Astrocyte (in vitro differentiated cells and primary cell): ENCODE results near the gene CACNA1A. TPM values are rescaled to one million over a fixed set of nuclear protein-coding genes. Genes with fewer than 3 reads are reported as not detected.

Experiments used
- DNase-seq: peaks from one replicate; pipeline ENCODE4 v3.0.0-alpha.2; 2010; ENCODE audit warnings: low read depth
- FAIRE-seq: peaks from 2 replicates; lab custom pipeline; 2011; peaks lifted over from hg19 to GRCh38; lab: Jason Lieb, UNC
- H2AFZ ChIP-seq: 2 replicates; pipeline ENCODE4 v1.6.0; 2012; ENCODE audit warnings: low read depth, low read length, inconsistent platforms
- H3K27ac ChIP-seq: 2 replicates; pipeline ENCODE4 v1.5.1; 2011; ENCODE audit warnings: low read depth, low read length, inconsistent platforms
- H3K27me3 ChIP-seq: 2 replicates; pipeline ENCODE4 v1.6.0; 2011; ENCODE audit warnings: low read length, inconsistent platforms; ENCODE audit not compliant: insufficient read depth
- H3K36me3 ChIP-seq: 2 replicates; pipeline ENCODE4 v1.5.1; 2011; ENCODE audit warnings: low read length, inconsistent platforms; ENCODE audit not compliant: insufficient read depth
- H3K4me1 ChIP-seq: 2 replicates; pipeline ENCODE4 v1.5.1; 2011; ENCODE audit warnings: low read length, inconsistent platforms; ENCODE audit not compliant: insufficient read depth
- H3K4me2 ChIP-seq: 2 replicates; pipeline ENCODE4 v1.6.0; 2012; ENCODE audit warnings: low read length, inconsistent platforms
- H3K4me3 ChIP-seq: 2 replicates; pipeline ENCODE4 v1.5.1; 2011; ENCODE audit warnings: low read depth, mild to moderate bottlenecking, low read length, inconsistent platforms; ENCODE audit not compliant: insufficient read depth
- H3K79me2 ChIP-seq: 2 replicates; pipeline ENCODE4 v1.6.0; 2012; ENCODE audit warnings: mild to moderate bottlenecking, low read length, inconsistent platforms; ENCODE audit not compliant: insufficient read depth
- H3K9ac ChIP-seq: 2 replicates; pipeline ENCODE4 v1.6.0; 2012; ENCODE audit warnings: mild to moderate bottlenecking, low read length, inconsistent platforms
- H3K9me3 ChIP-seq: 2 replicates; pipeline ENCODE4 v1.5.1; 2012; ENCODE audit warnings: low read depth, mild to moderate bottlenecking, low read length, inconsistent platforms; ENCODE audit not compliant: insufficient read depth
- H4K20me1 ChIP-seq: 2 replicates; pipeline ENCODE4 v1.6.0; 2012; ENCODE audit warnings: low read length, inconsistent platforms; ENCODE audit not compliant: insufficient read depth
- H3K27ac Mint-ChIP-seq: one replicate; pipeline ENCODE4 v1.8.0; 2021; ENCODE audit warnings: mild to moderate bottlenecking, mixed read lengths; ENCODE audit not compliant: unreplicated experiment
- H3K27me3 Mint-ChIP-seq: one replicate; pipeline ENCODE4 v1.8.0; 2021; ENCODE audit warnings: low read depth, mixed read lengths; ENCODE audit not compliant: unreplicated experiment
- H3K36me3 Mint-ChIP-seq: one replicate; pipeline ENCODE4 v1.8.0; 2021; ENCODE audit warnings: low read depth, mixed read lengths; ENCODE audit not compliant: unreplicated experiment
- H3K4me1 Mint-ChIP-seq: one replicate; pipeline ENCODE4 v1.8.0; 2021; ENCODE audit warnings: low read depth, mixed read lengths; ENCODE audit not compliant: unreplicated experiment
- H3K4me3 Mint-ChIP-seq: one replicate; pipeline ENCODE4 v1.8.0; 2021; ENCODE audit warnings: mild to moderate bottlenecking, moderate library complexity, mixed read lengths; ENCODE audit not compliant: unreplicated experiment
- H3K9me3 Mint-ChIP-seq: one replicate; pipeline ENCODE4 v1.8.0; 2021; ENCODE audit warnings: mild to moderate bottlenecking, mixed read lengths; ENCODE audit not compliant: unreplicated experiment
- CTCF ChIP-seq: IDR thresholded peaks from 2 replicates; pipeline ENCODE4 v1.5.1; 2011; ENCODE audit warnings: low read depth, mild to moderate bottlenecking, inconsistent platforms, low read length, moderate library complexity; ENCODE audit not compliant: insufficient read depth
- EZH2 ChIP-seq: IDR thresholded peaks from 2 replicates; pipeline ENCODE4 v1.6.1; 2012; ENCODE audit warnings: mild to moderate bottlenecking, low read length, inconsistent platforms; ENCODE audit not compliant: insufficient read depth
- total RNA-seq: library from RNA; stranded (reverse); gene quantifications from 2 replicates; pipeline ENCODE4 v1.2.1, GENCODE V29; 2021

Gene CACNA1A
- total RNA-seq, 1 donor from 2014 or later = 9.4 TPM

GRCh38 chr19:13160557-13160956 is 345.7 kb downstream of the CACNA1A start:
- no peaks in the 10 kb centered on the region for H3K79me2 ChIP-seq
- H3K4me1 ChIP-seq = peaks cover 44% of the 10 kb centered on the region
- FAIRE-seq (no peak), DNase-seq (no peak)
- H3K36me3 Mint-ChIP-seq = no peaks in the 10 kb centered on the region
- H3K4me1 Mint-ChIP-seq = peaks cover 22% of the 10 kb centered on the region
- TF ChIP-seq EZH2 (no peak), CTCF (no peak)
- H3K27ac Mint-ChIP-seq = no peak overlapping the region
- H3K9ac ChIP-seq = no peak overlapping the region
- H2AFZ ChIP-seq = peak overlapping the region; percentile 20
- H3K4me2 ChIP-seq = no peak overlapping the region
- H3K4me3 Mint-ChIP-seq = no peak overlapping the region
- no peaks in the 10 kb centered on the region for H3K9me3 ChIP-seq
- no peaks in the 10 kb centered on the region for H3K27me3 ChIP-seq
- H3K9me3 Mint-ChIP-seq = no peaks in the 10 kb centered on the region
- no peak overlapping the region for H3K27ac ChIP-seq
- no peaks in the 10 kb centered on the region for H3K36me3 ChIP-seq
- H3K4me3 ChIP-seq = no peak overlapping the region
- H3K27me3 Mint-ChIP-seq = no peaks in the 10 kb centered on the region
- peaks cover 4% of the 10 kb centered on the region for H4K20me1 ChIP-seq

DNA sequence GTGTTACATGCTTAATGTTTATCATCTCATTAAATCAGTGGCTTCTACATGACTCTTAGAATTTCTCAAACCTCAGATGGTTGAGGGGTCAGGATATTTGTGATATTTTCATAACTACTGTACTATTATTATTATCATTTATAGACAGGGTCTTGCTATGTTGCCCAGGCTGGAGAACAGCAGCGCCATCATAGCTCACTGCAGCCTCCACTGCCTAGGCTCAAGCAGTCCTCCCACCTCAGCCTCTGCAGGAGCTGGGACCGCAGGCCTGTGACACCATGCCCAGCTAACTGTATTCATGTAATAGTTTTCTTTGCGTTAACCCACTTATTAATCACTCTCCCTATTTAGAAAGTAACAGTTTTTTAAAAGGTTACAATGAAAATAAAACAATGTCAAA is 346.6 kb downstream of the CACNA1A start:
- Histone ChIP-seq H3K4me2 (no peak overlapping the region), H3K9me3 (no peaks in the 10 kb centered on the region), H3K36me3 (no peaks in the 10 kb centered on the region), H3K4me3 (no peak overlapping the region), H3K9ac (no peak overlapping the region), H3K27ac (no peak overlapping the region), H4K20me1 (peaks cover 12% of the 10 kb centered on the region), H3K4me1 (peaks cover 43% of the 10 kb centered on the region), H3K27me3 (no peaks in the 10 kb centered on the region), H2AFZ (no peak overlapping the region), H3K79me2 (peaks cover 7% of the 10 kb centered on the region)
- Mint-ChIP-seq H3K4me3 (no peak overlapping the region), H3K36me3 (no peaks in the 10 kb centered on the region), H3K4me1 (peaks cover 19% of the 10 kb centered on the region), H3K27ac (no peak overlapping the region), H3K27me3 (no peaks in the 10 kb centered on the region), H3K9me3 (no peaks in the 10 kb centered on the region)
- no peak for TF ChIP-seq EZH2
- no peak for TF ChIP-seq CTCF
- FAIRE-seq (no peak), DNase-seq (no peak)
